Trophoblast cell (in vitro differentiated cells and primary cell): ENCODE results near the gene MLN. TPM values are rescaled to one million over a fixed set of nuclear protein-coding genes. Genes with fewer than 3 reads are reported as not detected.
A peak's percentile ranks its signal among the peaks of the same experiment; 100 is the strongest.

Experiments used
- DNase-seq, 2 donors: peaks; one replicate each; pipeline ENCODE4 v3.0.0-alpha.2; 2016
- H2AFZ ChIP-seq: 2 replicates; pipeline ENCODE4 v1.6.1; 2013; ENCODE audit warnings: low read length, moderate library complexity, mild to moderate bottlenecking; ENCODE audit not compliant: insufficient read depth, poor library complexity
- H2AK5ac ChIP-seq: 2 replicates; pipeline ENCODE4 v1.6.1; 2013; ENCODE audit warnings: mild to moderate bottlenecking, low read length
- H2BK120ac ChIP-seq: 2 replicates; pipeline ENCODE4 v1.6.1; 2013; ENCODE audit warnings: low read length, mild to moderate bottlenecking, moderate library complexity; ENCODE audit not compliant: insufficient read depth, poor library complexity
- H2BK12ac ChIP-seq: 2 replicates; pipeline ENCODE4 v1.6.1; 2013; ENCODE audit warnings: mild to moderate bottlenecking, low read length, moderate library complexity
- H2BK5ac ChIP-seq: 2 replicates; pipeline ENCODE4 v1.6.1; 2013; ENCODE audit warnings: low read length, low read depth, moderate library complexity, mild to moderate bottlenecking; ENCODE audit not compliant: poor library complexity
- H3K14ac ChIP-seq: 2 replicates; pipeline ENCODE4 v1.6.1; 2013; ENCODE audit warnings: mild to moderate bottlenecking, low read length
- H3K18ac ChIP-seq: 2 replicates; pipeline ENCODE4 v1.6.1; 2013; ENCODE audit warnings: mild to moderate bottlenecking, low read length
- H3K23ac ChIP-seq: 2 replicates; pipeline ENCODE4 v1.6.1; 2013; ENCODE audit warnings: low read length
- H3K27ac ChIP-seq: 2 replicates; pipeline ENCODE4 v1.5.1; 2013; ENCODE audit warnings: low read depth, mild to moderate bottlenecking, inconsistent platforms, low read length, moderate library complexity
- H3K27me3 ChIP-seq: 2 replicates; pipeline ENCODE4 v1.6.1; 2013; ENCODE audit warnings: inconsistent platforms, mild to moderate bottlenecking, low read length, moderate library complexity; ENCODE audit not compliant: insufficient read depth
- H3K36me3 ChIP-seq, 2 experiments: 1 replicate in 1 of 2; 2 replicates in 1 of 2; pipeline ENCODE4 v1.6.1; 2013; ENCODE audit warnings: low read length in 2 of 2, mild to moderate bottlenecking in 2 of 2, moderate library complexity in 1 of 2; ENCODE audit not compliant: insufficient read depth in 2 of 2, control insufficient read depth in 1 of 2
- H3K4ac ChIP-seq: 2 replicates; pipeline ENCODE4 v1.6.1; 2013; ENCODE audit warnings: low read depth, mild to moderate bottlenecking, low read length, moderate library complexity
- H3K4me1 ChIP-seq, 2 experiments: 1 replicate in 1 of 2; 2 replicates in 1 of 2; pipeline ENCODE4 v1.6.1; 2013; ENCODE audit warnings: low read length in 2 of 2, mild to moderate bottlenecking in 2 of 2, moderate library complexity in 1 of 2; ENCODE audit not compliant: insufficient read depth in 2 of 2, control insufficient read depth in 1 of 2
- H3K4me2 ChIP-seq: 2 replicates; pipeline ENCODE4 v1.6.1; 2013; ENCODE audit warnings: inconsistent platforms, mild to moderate bottlenecking, low read length, moderate library complexity
- H3K4me3 ChIP-seq: 2 replicates; pipeline ENCODE4 v1.5.1; 2013; ENCODE audit warnings: mild to moderate bottlenecking, low read depth, low read length, inconsistent platforms
- H3K79me1 ChIP-seq: one replicate; pipeline ENCODE4 v1.6.1; 2013; ENCODE audit warnings: low read length
- H3K79me2 ChIP-seq: 2 replicates; pipeline ENCODE4 v1.6.1; 2013; ENCODE audit warnings: low read length, mild to moderate bottlenecking; ENCODE audit not compliant: control insufficient read depth, insufficient read depth, poor library complexity
- H3K9ac ChIP-seq: 2 replicates; pipeline ENCODE4 v1.6.1; 2013; ENCODE audit warnings: mild to moderate bottlenecking, low read length
- H3K9me3 ChIP-seq: 2 replicates; pipeline ENCODE4 v1.6.1; 2013; ENCODE audit warnings: low read depth, mild to moderate bottlenecking, control low read depth, inconsistent platforms, low read length; ENCODE audit not compliant: insufficient read depth
- H4K12ac ChIP-seq: 2 replicates; pipeline ENCODE4 v1.6.1; 2013; ENCODE audit warnings: low read depth, mild to moderate bottlenecking, low read length, moderate library complexity
- H4K8ac ChIP-seq: 2 replicates; pipeline ENCODE4 v1.6.1; 2013; ENCODE audit warnings: low read depth, mild to moderate bottlenecking, low read length, moderate library complexity
- H4K91ac ChIP-seq: one replicate; pipeline ENCODE4 v1.6.1; 2013; ENCODE audit warnings: low read depth, mild to moderate bottlenecking, low read length, moderate library complexity
- WGBS: extraction: QIAGEN DNeasy Blood & Tissue Kit; methylation state at CpG from one replicate; pipeline ENCODE4 v1.1.7; 2013; ENCODE audit warnings: missing lambda C conversion rate; ENCODE audit not compliant: insufficient read length, insufficient coverage; ENCODE audit errors: extremely low coverage; 5-methylcytosine and 5-hydroxymethylcytosine counted together
- polyA plus RNA-seq: library from polyadenylated mRNA; stranded (reverse); fragments of 200-250 nt; gene quantifications from 2 replicates; pipeline ENCODE4 v1.2.3, GENCODE V29; 2013

MLN gene, protein sequence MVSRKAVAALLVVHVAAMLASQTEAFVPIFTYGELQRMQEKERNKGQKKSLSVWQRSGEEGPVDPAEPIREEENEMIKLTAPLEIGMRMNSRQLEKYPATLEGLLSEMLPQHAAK
- 0.10 TPM in 1 of 2 replicates, not detected in the other for polyA plus RNA-seq

DNA sequence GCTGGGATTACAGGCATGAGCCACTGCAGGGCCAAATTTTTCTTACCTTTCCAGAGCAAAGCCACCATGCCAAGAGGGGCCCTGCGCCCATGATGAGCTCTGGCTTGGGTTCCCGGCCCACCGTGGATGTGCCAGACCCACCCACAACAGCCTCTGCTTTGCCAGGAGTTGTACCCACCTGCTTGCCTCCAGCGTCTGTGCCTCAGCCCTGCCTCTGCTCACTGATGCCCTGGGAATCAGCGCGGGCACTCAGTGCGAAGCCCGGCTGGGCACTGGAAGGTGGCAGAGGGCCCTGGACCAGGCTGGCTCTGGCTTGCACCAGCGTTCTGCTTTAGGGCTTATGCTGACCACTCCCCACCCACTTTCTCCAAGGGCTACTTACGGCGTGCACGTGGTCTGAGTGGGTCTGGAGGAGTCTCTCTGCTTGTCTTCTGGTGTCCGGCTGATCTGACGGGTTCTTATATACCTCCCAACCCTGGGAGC lies at the start of gene MLN:
Gene MLN, minus strand, starts transcription at position 433 of the 483 bp plus-strand sequence. CDS start 2,840 bp downstream, outside the sequence.
- Histone ChIP-seq H3K9me3 (no peaks in the 10 kb centered on the region), H4K8ac (no peak within 1 kb of the TSS), H3K79me2 (no peaks in the 10 kb centered on the region), H3K9ac (no peak within 1 kb of the TSS), H3K4me2 (no peak within 1 kb of the TSS), H3K4me1 (peaks cover 3 to 4% of the 10 kb centered on the region in 2 experiments), H2AFZ (no peak within 1 kb of the TSS), H4K91ac (no peak within 1 kb of the TSS), H3K4me3 (no peak within 1 kb of the TSS), H2BK120ac (no peak within 1 kb of the TSS), H2AK5ac (no peak within 1 kb of the TSS), H3K23ac (no peak within 1 kb of the TSS), H2BK5ac (no peak within 1 kb of the TSS), H2BK12ac (no peak within 1 kb of the TSS), H3K14ac (no peak within 1 kb of the TSS), H3K79me1 (no peaks in the 10 kb centered on the region), H4K12ac (no peak within 1 kb of the TSS), H3K27ac (no peak within 1 kb of the TSS), H3K18ac (no peak within 1 kb of the TSS), H3K4ac (no peak within 1 kb of the TSS), H3K36me3 (no peaks in the 10 kb centered on the region), H3K27me3 (no peaks in the 10 kb centered on the region)
- WGBS = no CpG with 5 or more reads among the region's 14 CpGs
- no peak for DNase-seq

GRCh38 chr6:33853026-33853425 lies 49.2 kb upstream of the MLN start:
- DNase-seq = no peak
- no peak overlapping the region for H2BK120ac ChIP-seq
- H3K4ac ChIP-seq = no peak overlapping the region
- no peak overlapping the region for H3K23ac ChIP-seq
- H4K8ac ChIP-seq = no peak overlapping the region
- peaks cover 0 to 2% of the 10 kb centered on the region in 2 experiments for H3K4me1 ChIP-seq
- no peak overlapping the region for H3K9ac ChIP-seq
- no peaks in the 10 kb centered on the region for H3K36me3 ChIP-seq
- no peak overlapping the region for H3K27ac ChIP-seq
- H2BK12ac ChIP-seq = no peak overlapping the region
- no peak overlapping the region for H2AFZ ChIP-seq
- H3K4me2 ChIP-seq = no peak overlapping the region
- no peak overlapping the region for H4K91ac ChIP-seq
- H2BK5ac ChIP-seq = no peak overlapping the region
- no peak overlapping the region for H3K4me3 ChIP-seq
- WGBS = no CpG with 5 or more reads among the region's 4 CpGs
- no peaks in the 10 kb centered on the region for H3K27me3 ChIP-seq
- H3K18ac ChIP-seq = no peak overlapping the region
- no peak overlapping the region for H3K14ac ChIP-seq
- no peak overlapping the region for H4K12ac ChIP-seq
- H2AK5ac ChIP-seq = no peak overlapping the region
- no peaks in the 10 kb centered on the region for H3K79me1 ChIP-seq
- no peaks in the 10 kb centered on the region for H3K79me2 ChIP-seq
- no peaks in the 10 kb centered on the region for H3K9me3 ChIP-seq

- no peak overlapping the region for H2BK120ac ChIP-seq
- no peak overlapping the region for H3K23ac ChIP-seq
- H3K4me1 ChIP-seq = peaks cover 0 to 2% of the 10 kb centered on the region in 2 experiments
- no peak overlapping the region for H4K12ac ChIP-seq
- no peak overlapping the region for H3K27ac ChIP-seq
- H3K4ac ChIP-seq = no peak overlapping the region
- no peak overlapping the region for H3K18ac ChIP-seq
- H2AK5ac ChIP-seq = no peak overlapping the region
- H3K27me3 ChIP-seq = no peaks in the 10 kb centered on the region
- WGBS = no CpG with 5 or more reads among the region's 8 CpGs
- no peak overlapping the region for H4K91ac ChIP-seq
- H3K14ac ChIP-seq = no peak overlapping the region
- no peak overlapping the region for H2BK12ac ChIP-seq
- no peaks in the 10 kb centered on the region for H3K9me3 ChIP-seq
- no peaks in the 10 kb centered on the region for H3K79me1 ChIP-seq
- H3K36me3 ChIP-seq = no peaks in the 10 kb centered on the region
- H3K4me2 ChIP-seq = no peak overlapping the region
- H3K4me3 ChIP-seq = no peak overlapping the region
- peak in 1 of 2 donors; percentile 25 for DNase-seq
- no peaks in the 10 kb centered on the region for H3K79me2 ChIP-seq
- no peak overlapping the region for H2AFZ ChIP-seq
- no peak overlapping the region for H4K8ac ChIP-seq
- H3K9ac ChIP-seq = no peak overlapping the region
- no peak overlapping the region for H2BK5ac ChIP-seq
These were observed 48.2 kb upstream of the MLN start for GRCh38 chr6:33851959-33852358.

GRCh38 chr6:33850869-33851541 lies 47.2 kb upstream of the MLN start:
- Histone ChIP-seq H2BK120ac (no peak overlapping the region), H2BK5ac (no peak overlapping the region), H3K4me2 (no peak overlapping the region), H3K9me3 (no peaks in the 10 kb centered on the region), H3K27me3 (no peaks in the 10 kb centered on the region), H4K12ac (no peak overlapping the region), H2AFZ (no peak overlapping the region), H2BK12ac (no peak overlapping the region), H3K4me3 (no peak overlapping the region), H3K27ac (no peak overlapping the region), H2AK5ac (no peak overlapping the region), H4K8ac (no peak overlapping the region), H3K9ac (no peak overlapping the region), H3K23ac (no peak overlapping the region), H3K18ac (no peak overlapping the region), H3K14ac (no peak overlapping the region), H3K4ac (no peak overlapping the region), H3K79me2 (no peaks in the 10 kb centered on the region), H3K4me1 (peaks cover 0 to 2% of the 10 kb centered on the region in 2 experiments), H4K91ac (no peak overlapping the region), H3K79me1 (no peaks in the 10 kb centered on the region), H3K36me3 (no peaks in the 10 kb centered on the region)
- no peak for DNase-seq
- no CpG with 5 or more reads among the region's 10 CpGs for WGBS
